ENCODE measurements around the gene TCF25.

Gene TCF25

GRCh38 chr16:89949756-89950155 is 76.4 kb downstream of the TCF25 start:
- DNase-seq: no peak

- DNase-seq: no peak
Measured at GRCh38 chr16:89951509-89951908, 78.1 kb downstream of the TCF25 start.

GRCh38 chr16:89952049-89952448 is 78.7 kb downstream of the TCF25 start:
- no peak for DNase-seq

- no peak for DNase-seq
Measured at GRCh38 chr16:89952551-89952950, 79.2 kb downstream of the TCF25 start.

- no peak for DNase-seq
Measured at GRCh38 chr16:89953671-89954406, 80.4 kb downstream of the TCF25 start.

- no peak for DNase-seq
Measured at GRCh38 chr16:89954462-89954861, 81.1 kb downstream of the TCF25 start.

GRCh38 chr16:89955001-89955685 is 81.8 kb downstream of the TCF25 start:
- no peak for DNase-seq

- DNase-seq: no peak
Measured at GRCh38 chr16:89956505-89957215, 83.3 kb downstream of the TCF25 start.

- no peak for DNase-seq
Measured at GRCh38 chr16:89957216-89957785, 83.9 kb downstream of the TCF25 start.

GRCh38 chr16:89958068-89958467 is 84.7 kb downstream of the TCF25 start:
- no peak for DNase-seq

GRCh38 chr16:89958596-89958995 is 85.2 kb downstream of the TCF25 start:
- DNase-seq: no peak

GRCh38 chr16:89960966-89961365 is 87.6 kb downstream of the TCF25 start:
- no peak for DNase-seq
